ENCODE data around the gene TEX19. TPM values are rescaled to one million over a fixed set of nuclear protein-coding genes. Genes with fewer than 3 reads are reported as not detected.
A peak's percentile ranks its signal among the peaks of the same experiment; 100 is the strongest.
"Not testable (repeated sequence)": the region's sequence is repeated elsewhere in the genome, so short reads cannot be mapped to it uniquely, and the experiment has no call there.

Gene TEX19
- total RNA-seq, 2 experiments from 2014 or later = 0.10 TPM; not detected in 1

GRCh38 chr17:82356845-82357355, 2.1 kb upstream of the TEX19 start:
- Mint-ChIP-seq H3K36me3 (ENCODE audit: low read depth) (no peaks in the 10 kb centered on the region), H3K4me1 (peaks cover 9% of the 10 kb centered on the region), H3K27me3 (peaks cover 10% of the 10 kb centered on the region), H3K27ac (no peak overlapping the region), H3K4me3 (no peak overlapping the region), H3K9me3 (no peaks in the 10 kb centered on the region)
- ChIA-PET POLR2A (no interaction called here), CTCF (interaction anchor here (1.2 kb wide), 1 partner anchor 13 kb away, joined by 4 read pairs; no protein-coding TSS in a partner anchor)
- DNase-seq = no peak

- ChIA-PET CTCF (interaction anchor here (0.6 to 1.2 kb wide), 2 partner anchors 13 to 242 kb away, joined by 3 to 4 read pairs; no protein-coding TSS in a partner anchor), POLR2A (interaction anchor here (0.6 kb wide), 1 partner anchor 93 kb away, joined by 4 read pairs; no protein-coding TSS in a partner anchor)
- H3K27me3 Mint-ChIP-seq = peaks cover 11% of the 10 kb centered on the region
- H3K36me3 Mint-ChIP-seq (ENCODE audit: low read depth) = no peaks in the 10 kb centered on the region
- DNase-seq = no peak
- H3K9me3 Mint-ChIP-seq = no peaks in the 10 kb centered on the region
- no peak overlapping the region for H3K4me3 Mint-ChIP-seq
- H3K27ac Mint-ChIP-seq = no peak overlapping the region
- H3K4me1 Mint-ChIP-seq = peaks cover 9% of the 10 kb centered on the region
Measured at GRCh38 chr17:82357394-82357793, 1.7 kb upstream of the TEX19 start.

GRCh38 chr17:82359451-82360074, 516 bp downstream of the TEX19 start:
- CTCF ChIA-PET, POLR2A ChIA-PET: not testable (repeated sequence)

GRCh38 chr17:82361885-82362633, 3.0 kb downstream of the TEX19 start:
- POLR2A ChIA-PET = interaction anchor here (0.6 kb wide), 1 partner anchor 8 kb away, joined by 4 read pairs; no protein-coding TSS in a partner anchor
- Mint-ChIP-seq H3K27me3 (peaks cover 11% of the 10 kb centered on the region), H3K4me1 (peaks cover 9% of the 10 kb centered on the region), H3K4me3 (no peak overlapping the region), H3K27ac (no peak overlapping the region), H3K9me3 (no peaks in the 10 kb centered on the region), H3K36me3 (ENCODE audit: low read depth) (no peaks in the 10 kb centered on the region)
- CTCF ChIA-PET = interaction anchor here (1.3 to 1.4 kb wide), 2 partner anchors 8 to 126 kb away, joined by 3 to 7 read pairs; no protein-coding TSS in a partner anchor
- DNase-seq = no peak

More at GRCh38 chr17:82359451-82360074, 516 bp downstream of the TEX19 start:
- not testable (repeated sequence) for H3K27ac Mint-ChIP-seq; H3K36me3 Mint-ChIP-seq (ENCODE audit: low read depth); DNase-seq; H3K4me1 Mint-ChIP-seq; H3K4me3 Mint-ChIP-seq; H3K9me3 Mint-ChIP-seq
- H3K27me3 Mint-ChIP-seq = peaks cover 11% of the 10 kb centered on the region

- Mint-ChIP-seq H3K36me3 (ENCODE audit: low read depth) (no peaks in the 10 kb centered on the region), H3K27ac (no peak overlapping the region), H3K9me3 (no peaks in the 10 kb centered on the region), H3K4me3 (no peak overlapping the region), H3K27me3 (peaks cover 30% of the 10 kb centered on the region), H3K4me1 (peaks cover 5% of the 10 kb centered on the region)
- CTCF ChIA-PET = interaction anchor here (1.1 kb wide), 1 partner anchor 156 kb away, joined by 4 read pairs; no protein-coding TSS in a partner anchor
- no peak for DNase-seq
- POLR2A ChIA-PET = no interaction called here
Measured at GRCh38 chr17:82365606-82366295, 6.7 kb downstream of the TEX19 start.

GRCh38 chr17:82366749-82367148, 7.7 kb downstream of the TEX19 start:
- H3K36me3 Mint-ChIP-seq (ENCODE audit: low read depth) = no peaks in the 10 kb centered on the region
- CTCF ChIA-PET = interaction anchor here (0.6 to 1.1 kb wide), 2 partner anchors 155 to 1148 kb away, joined by 4 to 5 read pairs; no protein-coding TSS in a partner anchor
- POLR2A ChIA-PET = no interaction called here
- DNase-seq = no peak
- peaks cover 36% of the 10 kb centered on the region for H3K27me3 Mint-ChIP-seq
- H3K9me3 Mint-ChIP-seq = no peaks in the 10 kb centered on the region
- H3K4me1 Mint-ChIP-seq = peaks cover 8% of the 10 kb centered on the region
- H3K27ac Mint-ChIP-seq = no peak overlapping the region
- H3K4me3 Mint-ChIP-seq = no peak overlapping the region

GRCh38 chr17:82367724-82368524, 8.9 kb downstream of the TEX19 start:
- Mint-ChIP-seq H3K4me3 (no peak overlapping the region), H3K27me3 (peaks cover 40% of the 10 kb centered on the region), H3K9me3 (no peaks in the 10 kb centered on the region), H3K36me3 (ENCODE audit: low read depth) (no peaks in the 10 kb centered on the region), H3K27ac (no peak overlapping the region), H3K4me1 (peaks cover 10% of the 10 kb centered on the region)
- DNase-seq = no peak
- ChIA-PET POLR2A (no interaction called here), CTCF (no interaction called here)

- DNase-seq = no peak
- ChIA-PET POLR2A (no interaction called here), CTCF (no interaction called here)
- H3K36me3 Mint-ChIP-seq (ENCODE audit: low read depth) = no peaks in the 10 kb centered on the region
- H3K9me3 Mint-ChIP-seq = no peaks in the 10 kb centered on the region
- no peak overlapping the region for H3K27ac Mint-ChIP-seq
- no peak overlapping the region for H3K4me3 Mint-ChIP-seq
- H3K27me3 Mint-ChIP-seq = peaks cover 47% of the 10 kb centered on the region
- peaks cover 10% of the 10 kb centered on the region for H3K4me1 Mint-ChIP-seq
Measured at GRCh38 chr17:82369211-82369610, 10.2 kb downstream of the TEX19 start.

GRCh38 chr17:82370471-82371332, 11.7 kb downstream of the TEX19 start:
- H3K36me3 Mint-ChIP-seq (ENCODE audit: low read depth) = no peaks in the 10 kb centered on the region
- no peaks in the 10 kb centered on the region for H3K9me3 Mint-ChIP-seq
- peaks cover 10% of the 10 kb centered on the region for H3K4me1 Mint-ChIP-seq
- H3K27me3 Mint-ChIP-seq = peaks cover 49% of the 10 kb centered on the region
- ChIA-PET POLR2A (interaction anchor here (0.7 kb wide), 2 partner anchors 9 to 262 kb away, joined by 4 read pairs; no protein-coding TSS in a partner anchor), CTCF (interaction anchor here (0.6 to 1.6 kb wide), 7 partner anchors 9 to 341 kb away, joined by 3 to 7 read pairs (median 4); no protein-coding TSS in a partner anchor)
- peak; percentile 33 for DNase-seq
- H3K4me3 Mint-ChIP-seq = peak overlapping the region; percentile 47
- no peak overlapping the region for H3K27ac Mint-ChIP-seq

- POLR2A ChIA-PET = no interaction called here
- H3K4me3 Mint-ChIP-seq = peak within 1 kb of the TSS; percentile 47
Measured at GRCh38 chr17:82371333-82372248, 12.5 kb downstream of the TEX19 start, which contains the start of gene UTS2R. Gene UTS2R (plus strand): TSS chr17:82371765. CDS start chr17:82374325, 2,560 bp downstream.

More at GRCh38 chr17:82371333-82372248, 12.5 kb downstream of the TEX19 start, which contains the start of gene UTS2R:
- Mint-ChIP-seq H3K4me1 (peaks cover 10% of the 10 kb centered on the region), H3K9me3 (no peaks in the 10 kb centered on the region), H3K36me3 (ENCODE audit: low read depth) (no peaks in the 10 kb centered on the region), H3K27me3 (peaks cover 56% of the 10 kb centered on the region), H3K27ac (no peak within 1 kb of the TSS)
- CTCF ChIA-PET = interaction anchor here (0.6 to 1.6 kb wide), 3 partner anchors 10 to 51 kb away, joined by 3 to 7 read pairs (median 3); no protein-coding TSS in a partner anchor
- DNase-seq = no peak
